COLO829 (cell line): ENCODE measurements around the gene ARL8B.
A peak's percentile ranks its signal among the peaks of the same experiment; 100 is the strongest.

ENCODE experiments used
- DNase-seq: peaks from one replicate; pipeline ENCODE4 v3.0.0; 2012; ENCODE audit warnings: low spot score

The ARL8B gene

GRCh38 chr3:5187156-5187919 is 65.2 kb downstream of the ARL8B start, which contains the start of gene EDEM1:
Gene EDEM1, plus strand, starts transcription at chr3:5187707. Its CDS starts 99 bp downstream, at chr3:5187806.
- DNase-seq = peak; percentile 94

DNA sequence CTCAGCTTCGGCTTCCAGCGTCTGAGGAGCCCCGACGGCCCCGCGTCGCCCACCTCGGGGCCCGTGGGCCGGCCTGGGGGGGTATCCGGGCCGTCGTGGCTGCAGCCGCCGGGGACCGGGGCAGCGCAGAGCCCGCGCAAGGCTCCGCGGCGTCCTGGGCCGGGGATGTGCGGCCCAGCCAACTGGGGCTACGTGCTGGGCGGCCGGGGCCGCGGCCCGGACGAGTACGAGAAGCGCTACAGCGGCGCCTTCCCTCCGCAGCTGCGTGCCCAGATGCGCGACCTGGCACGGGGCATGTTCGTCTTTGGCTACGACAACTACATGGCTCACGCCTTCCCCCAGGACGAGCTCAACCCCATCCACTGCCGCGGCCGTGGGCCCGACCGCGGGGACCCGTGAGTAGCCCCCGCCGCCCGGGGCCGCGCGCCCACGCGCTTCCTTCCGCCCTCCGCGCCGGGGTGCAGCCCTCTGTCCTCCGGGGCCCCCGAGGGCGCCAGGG is 65.9 kb downstream of the ARL8B start:
- no peak for DNase-seq

DNA sequence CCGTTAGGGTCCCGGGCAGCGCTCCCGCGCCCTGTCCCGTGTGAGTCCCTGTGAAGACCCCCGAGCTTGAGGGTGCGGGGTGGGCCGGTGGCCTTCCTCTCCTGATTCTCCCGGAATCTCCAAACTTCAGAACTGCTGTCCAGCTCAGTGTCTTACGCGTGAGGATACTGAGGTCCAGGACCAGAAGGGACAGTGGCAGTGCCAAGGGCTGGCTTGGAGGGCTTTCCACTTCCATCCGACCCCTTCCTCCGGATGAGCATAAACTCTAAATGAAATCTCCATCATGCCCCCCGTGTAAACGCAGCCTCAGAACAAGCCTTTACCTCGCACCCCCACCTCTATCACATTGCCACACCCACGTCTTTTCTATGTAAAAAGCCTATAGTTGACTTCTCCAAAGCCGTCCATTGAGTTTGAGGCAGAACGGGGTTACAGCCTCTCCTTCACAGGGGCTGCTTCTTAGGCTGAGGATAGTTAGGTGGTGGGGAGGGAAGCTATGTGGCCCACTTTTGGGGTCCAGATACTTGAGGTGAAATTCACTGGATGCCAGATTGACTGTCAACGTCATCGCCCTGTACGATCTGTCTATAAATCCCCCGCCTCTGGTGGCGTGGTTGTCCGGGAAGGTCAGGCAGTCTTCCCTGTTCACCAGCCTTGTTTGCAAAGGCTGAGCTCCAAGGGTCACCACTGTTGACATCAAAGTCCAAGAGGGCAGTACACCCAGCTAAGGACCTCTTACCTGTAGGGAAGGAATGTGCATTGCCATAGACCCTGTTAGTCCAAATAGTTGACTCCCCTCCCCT is 66.5 kb downstream of the ARL8B start:
- DNase-seq = no peak

DNA sequence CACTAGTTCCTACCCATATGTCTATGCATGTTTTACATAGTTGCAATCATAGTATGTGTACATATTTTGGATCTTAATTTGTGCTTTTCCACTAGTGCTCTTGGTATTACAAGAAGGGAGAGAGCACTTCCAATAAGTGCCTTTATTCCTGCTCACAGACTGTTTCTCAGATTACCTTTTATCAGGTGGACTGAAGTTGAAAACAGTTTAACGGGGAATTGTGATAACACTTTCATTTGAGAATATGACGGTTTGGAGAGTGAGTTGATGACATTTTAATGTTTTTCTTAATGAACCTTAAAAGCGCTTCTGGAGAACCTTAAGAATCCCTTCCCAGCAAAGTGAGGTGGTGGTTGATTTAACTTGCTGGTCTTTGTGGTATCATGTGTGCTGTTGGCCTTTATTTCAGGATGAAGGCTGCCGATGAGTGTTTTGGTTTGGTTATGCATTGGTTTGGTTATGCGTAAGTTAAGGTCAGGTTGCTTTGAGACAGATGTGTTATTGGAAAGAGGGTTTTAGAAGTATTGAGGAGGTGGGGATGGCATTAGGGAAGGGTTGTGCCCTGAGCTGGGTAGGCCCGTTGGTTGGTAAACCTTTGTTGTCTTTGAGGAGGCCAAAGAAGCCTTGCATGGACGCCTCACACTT is 68.2 kb downstream of the ARL8B start:
- DNase-seq = no peak

GRCh38 chr3:5191555-5192304 is 69.6 kb downstream of the ARL8B start:
- DNase-seq = no peak

DNA sequence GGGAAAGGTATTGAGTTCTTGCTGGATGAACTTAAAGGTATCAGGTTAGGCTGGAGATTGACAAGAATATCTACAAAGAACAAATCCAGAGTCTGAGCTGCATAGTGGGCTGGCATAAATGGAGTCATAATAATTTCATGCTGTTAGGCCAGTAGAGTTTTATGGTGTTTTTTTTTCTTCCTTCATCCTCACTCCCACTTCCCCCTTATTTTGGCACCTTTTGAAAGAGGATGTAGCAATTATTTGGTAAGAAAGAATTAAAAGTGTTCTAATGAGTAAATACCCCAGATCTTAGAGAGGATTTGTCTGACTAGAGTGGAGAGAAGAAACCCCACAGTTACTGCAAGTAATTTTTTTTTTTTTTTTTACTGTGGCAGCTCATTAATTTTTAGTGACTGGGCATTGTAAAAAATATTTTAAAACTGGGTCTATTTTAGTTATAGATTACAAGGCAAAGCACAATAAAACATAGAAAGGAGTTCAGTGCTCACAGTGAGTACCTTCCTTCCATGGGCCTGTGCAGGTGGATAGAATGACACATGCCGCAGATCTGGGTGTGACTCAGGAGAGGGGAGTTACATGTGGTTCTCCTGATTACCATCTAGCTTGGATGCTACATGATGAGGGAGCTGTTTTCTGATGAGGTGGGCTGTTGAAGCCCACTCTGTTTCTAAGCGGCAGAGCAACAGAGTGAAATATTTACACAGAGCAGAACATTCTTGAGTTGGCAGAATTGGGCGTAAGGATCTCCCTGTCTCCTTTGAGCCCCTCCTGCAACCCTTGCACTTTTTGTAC is 70.7 kb downstream of the ARL8B start:
- DNase-seq = no peak

DNA sequence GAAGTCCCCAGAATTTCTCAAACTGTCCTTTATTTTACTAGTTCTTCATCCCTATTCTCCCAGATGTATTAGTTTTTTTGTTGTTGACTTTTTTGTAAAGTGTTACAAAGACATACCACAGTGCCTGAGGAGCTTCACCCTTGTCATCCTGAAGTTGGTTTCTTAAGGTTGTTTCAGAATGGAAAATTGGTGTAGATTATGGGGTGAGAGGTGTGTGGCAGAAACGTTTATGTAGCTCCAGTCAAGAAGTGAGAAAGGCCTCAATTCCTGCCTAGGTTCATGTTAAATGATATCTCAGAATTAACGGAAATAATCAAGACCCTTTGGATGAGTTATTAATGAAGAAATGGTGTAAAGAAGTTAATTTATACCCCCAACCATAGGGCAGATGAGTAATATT is 72.2 kb downstream of the ARL8B start:
- DNase-seq = no peak

DNA sequence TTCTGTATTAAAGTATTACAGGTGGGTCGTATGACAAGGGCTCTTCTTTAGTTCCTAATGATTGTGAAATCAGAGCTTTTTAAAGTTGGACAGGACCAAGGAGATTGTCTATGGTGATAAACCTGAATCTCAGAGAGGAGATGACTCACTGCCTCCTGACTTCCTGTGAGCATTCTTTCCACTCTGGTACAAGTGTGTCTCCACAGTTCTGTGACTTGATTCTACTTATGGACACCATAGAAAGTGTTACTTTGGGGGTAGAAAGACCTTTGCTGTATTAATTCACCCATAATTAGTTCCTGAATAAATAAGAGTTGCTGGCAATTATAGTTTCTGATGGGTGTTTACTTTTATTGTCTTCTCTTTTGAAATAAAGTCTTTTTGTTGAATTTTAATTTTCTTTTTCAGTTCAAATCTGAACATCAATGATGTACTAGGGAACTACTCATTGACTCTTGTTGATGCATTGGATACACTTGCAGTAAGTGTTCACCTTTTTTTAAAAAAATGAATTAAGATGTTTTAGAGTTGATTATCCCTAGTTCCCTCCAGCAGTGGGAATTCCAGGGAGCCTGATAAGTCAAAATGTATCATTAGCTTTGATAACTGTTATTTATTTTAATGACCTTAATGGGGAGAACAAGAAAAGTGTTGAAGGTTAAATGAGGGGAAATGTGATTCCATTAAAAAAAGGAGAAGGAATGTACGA is 72.9 kb downstream of the ARL8B start:
- DNase-seq = peak; percentile 82

- DNase-seq = no peak
Measured at GRCh38 chr3:5195605-5196004, 73.5 kb downstream of the ARL8B start.

- no peak for DNase-seq
Measured at GRCh38 chr3:5197022-5197421, 74.9 kb downstream of the ARL8B start.

- no peak for DNase-seq
Measured at GRCh38 chr3:5197470-5198312, 75.6 kb downstream of the ARL8B start.

DNA sequence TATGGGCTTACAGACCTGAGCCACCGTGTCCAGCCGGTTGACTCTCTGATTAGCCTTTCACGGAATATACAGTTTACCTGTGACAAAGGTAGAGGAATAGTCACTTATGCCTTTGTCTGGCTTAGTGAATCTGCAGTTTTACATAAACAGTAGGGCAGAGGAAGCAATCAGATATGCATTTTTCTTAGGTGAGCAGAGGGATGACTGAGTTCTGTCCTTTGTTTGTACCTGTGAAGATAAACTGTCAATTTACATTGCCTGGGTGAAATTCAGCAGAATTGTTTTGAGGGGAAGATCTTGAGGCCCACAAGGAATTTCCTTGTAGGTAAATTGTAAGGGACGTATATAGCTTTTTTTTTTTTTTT is 76.2 kb downstream of the ARL8B start:
- DNase-seq = no peak

DNA sequence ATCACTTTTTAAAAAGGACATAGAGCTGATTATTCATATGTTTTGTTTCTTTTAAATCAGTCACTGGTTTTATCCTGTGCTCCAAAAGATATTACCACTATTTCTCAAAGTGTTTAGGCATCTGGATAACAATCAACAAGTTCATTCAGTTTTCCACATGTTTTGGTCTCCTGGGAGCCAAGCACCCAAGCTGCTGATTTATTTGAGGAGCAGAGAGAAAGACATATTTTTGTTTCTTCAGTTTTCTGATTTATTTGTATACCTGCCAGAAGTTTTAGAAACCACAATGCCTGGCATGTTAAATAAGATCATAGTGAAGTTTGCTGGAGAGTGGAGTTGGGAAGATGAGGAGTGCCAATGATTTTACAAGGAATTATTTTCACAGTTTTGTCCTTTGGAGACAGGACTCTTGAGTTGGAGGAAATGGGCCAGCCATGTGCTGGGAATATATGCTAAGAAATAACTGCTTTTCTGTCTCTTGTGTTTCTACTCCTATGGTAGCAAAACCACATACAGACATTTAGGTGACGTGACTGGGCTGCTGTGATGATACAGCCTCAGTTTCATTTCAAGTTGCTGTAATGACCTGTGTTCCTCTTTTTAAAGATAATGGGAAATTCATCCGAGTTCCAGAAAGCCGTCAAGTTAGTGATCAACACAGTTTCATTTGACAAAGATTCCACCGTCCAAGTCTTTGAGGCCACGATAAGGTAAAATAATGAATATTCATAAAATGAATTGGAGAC is 77.1 kb downstream of the ARL8B start:
- DNase-seq = no peak

DNA sequence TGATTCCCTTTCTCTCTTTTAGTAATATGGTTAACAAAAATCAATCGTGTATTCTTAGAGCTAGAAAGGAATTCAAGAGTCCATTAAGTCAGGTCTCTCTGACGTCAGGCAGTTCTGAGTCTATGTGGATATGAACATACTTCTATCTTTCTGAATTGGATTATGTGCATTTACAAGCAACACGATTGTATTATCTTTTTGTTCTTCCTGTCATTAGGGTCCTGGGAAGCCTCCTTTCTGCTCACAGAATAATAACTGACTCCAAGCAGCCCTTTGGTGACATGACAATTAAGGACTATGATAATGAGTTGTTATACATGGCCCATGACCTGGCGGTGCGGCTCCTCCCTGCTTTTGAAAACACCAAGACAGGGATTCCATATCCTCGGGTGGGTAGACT is 79.4 kb downstream of the ARL8B start:
- no peak for DNase-seq

DNA sequence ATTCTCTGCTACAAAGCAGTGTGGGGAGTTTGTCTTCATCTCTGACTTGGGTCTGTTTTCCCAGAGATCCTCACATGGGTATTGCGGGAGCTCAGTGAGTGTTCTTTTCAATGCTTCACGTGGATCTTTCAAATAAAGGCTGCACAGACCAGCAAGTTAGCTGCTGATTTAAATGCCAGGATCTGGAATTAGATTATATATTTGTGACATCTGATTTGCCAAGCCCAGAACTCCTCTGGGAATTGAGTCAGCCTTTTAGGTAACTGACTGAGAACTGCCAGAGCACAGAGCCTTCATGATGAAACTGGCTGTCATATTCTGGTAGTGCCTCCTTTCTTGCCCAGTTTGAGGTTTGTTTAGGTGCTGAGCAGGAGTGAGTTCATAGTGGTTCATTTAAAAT is 80.1 kb downstream of the ARL8B start:
- no peak for DNase-seq

- no peak for DNase-seq
Measured at GRCh38 chr3:5205165-5205941, 83.3 kb downstream of the ARL8B start.

GRCh38 chr3:5210926-5211325 is 88.8 kb downstream of the ARL8B start:
- no peak for DNase-seq
